Natural killer cell (primary cell): ENCODE measurements around the gene BICC1. TPM values are rescaled to one million over a fixed set of nuclear protein-coding genes. Genes with fewer than 3 reads are reported as not detected.

Experiments
- ATAC-seq, 3 donors: fragments of 150-1000 bp in 2 of 3; fragments of 200-7000 bp in 1 of 3; cut with Tn5 transposase; 1 replicate in 1 of 3; 2 replicates in 2 of 3; pipeline ENCODE4 v1.10.0; 2021; ENCODE audit warnings: mild to moderate bottlenecking in 2 of 3, moderate library complexity in 2 of 3
- DNase-seq, 2 donors: peaks; one replicate each; pipeline versions ENCODE4 v3.0.0 to v3.0.0-alpha.2; 2013 to 2021; ENCODE audit warnings: mixed read lengths in 1 of 2
- H3K27ac ChIP-seq: one replicate; pipeline ENCODE4 v1.5.1; 2013; ENCODE audit warnings: mild to moderate bottlenecking, low read length
- H3K27me3 ChIP-seq: one replicate; pipeline ENCODE4 v1.6.1; 2013; ENCODE audit warnings: low read length; ENCODE audit not compliant: control insufficient read depth, insufficient read depth
- H3K36me3 ChIP-seq: one replicate; pipeline ENCODE4 v1.6.1; 2013; ENCODE audit warnings: low read length; ENCODE audit not compliant: control insufficient read depth, insufficient read depth
- H3K4me1 ChIP-seq: one replicate; pipeline ENCODE4 v1.6.1; 2013; ENCODE audit warnings: low read length; ENCODE audit not compliant: control insufficient read depth, insufficient read depth
- H3K4me3 ChIP-seq: one replicate; pipeline ENCODE4 v1.5.1; 2013; ENCODE audit warnings: low read length
- H3K9me3 ChIP-seq: one replicate; pipeline ENCODE4 v1.6.1; 2013; ENCODE audit warnings: low read length; ENCODE audit not compliant: control insufficient read depth, insufficient read depth
- H3K27ac Mint-ChIP-seq, 2 donors: one replicate each; pipeline ENCODE4 v1.8.0; 2022; ENCODE audit warnings: mild to moderate bottlenecking in 2 of 2, mixed read lengths in 2 of 2, moderate library complexity in 1 of 2
- H3K27me3 Mint-ChIP-seq, 2 donors: one replicate each; pipeline ENCODE4 v1.8.0; 2022; ENCODE audit warnings: low read depth in 2 of 2, mixed read lengths in 2 of 2
- H3K36me3 Mint-ChIP-seq: one replicate; pipeline ENCODE4 v1.8.0; 2022; ENCODE audit warnings: mixed read lengths
- H3K4me1 Mint-ChIP-seq, 2 donors: one replicate each; pipeline ENCODE4 v1.8.0; 2022; ENCODE audit warnings: mixed read lengths in 2 of 2
- H3K4me3 Mint-ChIP-seq: one replicate; pipeline ENCODE4 v1.8.0; 2022; ENCODE audit warnings: mild to moderate bottlenecking, moderate library complexity, mixed read lengths
- H3K9me3 Mint-ChIP-seq, 2 donors: one replicate each; pipeline ENCODE4 v1.8.0; 2022; ENCODE audit warnings: mixed read lengths in 2 of 2
- WGBS: methylation state at CpG from one replicate; pipeline ENCODE4 v1.1.7; 2013; ENCODE audit warnings: missing lambda C conversion rate; ENCODE audit not compliant: insufficient coverage; 5-methylcytosine and 5-hydroxymethylcytosine counted together
- intact Hi-C: fragments of 100-400 bp; cut with micrococcal nuclease; formaldehyde crosslinking; loops from one replicate; pipeline ENCODE4 v1.14.2; 2022
- total RNA-seq, 4 donors: library from RNA; stranded (reverse); fragments of 120-200 nt in 1 of 4; gene quantifications; one replicate each; pipeline versions ENCODE4 v1.2.3 to v1.2.4, GENCODE V29; 2013 to 2022
- TF ChIP-seq, protein P1 (sequence below): fragments of 200-600 bp; IDR thresholded peaks from one replicate; pipeline ENCODE4 v1.8.0; 2022; ENCODE audit warnings: antibody characterized with exemption

Gene BICC1
- total RNA-seq, 3 donors from 2014 or later (not counting 1 experiment from before 2014, with no cell fraction given), result 0.14 TPM; not detected in 2

- Mint-ChIP-seq H3K27me3 (no peaks in the 10 kb centered on the region), H3K9me3 (peaks cover 10 to 20% of the 10 kb centered on the region in 2 donors), H3K4me3 (no peak overlapping the region), H3K27ac (no peak overlapping the region), H3K4me1 (no peaks in the 10 kb centered on the region), H3K36me3 (no peaks in the 10 kb centered on the region)
- no peak overlapping the region for H3K4me3 ChIP-seq
- H3K27me3 ChIP-seq, result no peaks in the 10 kb centered on the region
- H3K4me1 ChIP-seq, result no peaks in the 10 kb centered on the region
- no peak for DNase-seq
- TF ChIP-seq, protein P1, sequence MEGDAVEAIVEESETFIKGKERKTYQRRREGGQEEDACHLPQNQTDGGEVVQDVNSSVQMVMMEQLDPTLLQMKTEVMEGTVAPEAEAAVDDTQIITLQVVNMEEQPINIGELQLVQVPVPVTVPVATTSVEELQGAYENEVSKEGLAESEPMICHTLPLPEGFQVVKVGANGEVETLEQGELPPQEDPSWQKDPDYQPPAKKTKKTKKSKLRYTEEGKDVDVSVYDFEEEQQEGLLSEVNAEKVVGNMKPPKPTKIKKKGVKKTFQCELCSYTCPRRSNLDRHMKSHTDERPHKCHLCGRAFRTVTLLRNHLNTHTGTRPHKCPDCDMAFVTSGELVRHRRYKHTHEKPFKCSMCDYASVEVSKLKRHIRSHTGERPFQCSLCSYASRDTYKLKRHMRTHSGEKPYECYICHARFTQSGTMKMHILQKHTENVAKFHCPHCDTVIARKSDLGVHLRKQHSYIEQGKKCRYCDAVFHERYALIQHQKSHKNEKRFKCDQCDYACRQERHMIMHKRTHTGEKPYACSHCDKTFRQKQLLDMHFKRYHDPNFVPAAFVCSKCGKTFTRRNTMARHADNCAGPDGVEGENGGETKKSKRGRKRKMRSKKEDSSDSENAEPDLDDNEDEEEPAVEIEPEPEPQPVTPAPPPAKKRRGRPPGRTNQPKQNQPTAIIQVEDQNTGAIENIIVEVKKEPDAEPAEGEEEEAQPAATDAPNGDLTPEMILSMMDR, result no peak
- intact Hi-C loops, result no loop called here
- H3K9me3 ChIP-seq, result no peaks in the 10 kb centered on the region
- WGBS, result 94% methylated on average over 4 of the region's 5 CpGs
- H3K36me3 ChIP-seq, result no peaks in the 10 kb centered on the region
- no peak for ATAC-seq
- H3K27ac ChIP-seq, result no peak overlapping the region
Measured at GRCh38 chr10:58695022-58695421, 182.3 kb downstream of the BICC1 start.

GRCh38 chr10:58696736-58697135, 184.1 kb downstream of the BICC1 start:
- TF ChIP-seq, protein P1, result no peak
- H3K36me3 ChIP-seq, result no peaks in the 10 kb centered on the region
- Mint-ChIP-seq H3K27ac (no peak overlapping the region), H3K9me3 (peaks cover 10 to 18% of the 10 kb centered on the region in 2 donors), H3K4me1 (no peaks in the 10 kb centered on the region), H3K4me3 (no peak overlapping the region), H3K36me3 (no peaks in the 10 kb centered on the region), H3K27me3 (no peaks in the 10 kb centered on the region)
- intact Hi-C loops, result no loop called here
- ATAC-seq (no peak), DNase-seq (no peak)
- H3K27me3 ChIP-seq, result no peaks in the 10 kb centered on the region
- H3K4me3 ChIP-seq, result no peak overlapping the region
- no CpG with 5 or more reads among the region's 4 CpGs for WGBS
- no peaks in the 10 kb centered on the region for H3K4me1 ChIP-seq
- H3K9me3 ChIP-seq, result no peaks in the 10 kb centered on the region
- H3K27ac ChIP-seq, result no peak overlapping the region

DNA sequence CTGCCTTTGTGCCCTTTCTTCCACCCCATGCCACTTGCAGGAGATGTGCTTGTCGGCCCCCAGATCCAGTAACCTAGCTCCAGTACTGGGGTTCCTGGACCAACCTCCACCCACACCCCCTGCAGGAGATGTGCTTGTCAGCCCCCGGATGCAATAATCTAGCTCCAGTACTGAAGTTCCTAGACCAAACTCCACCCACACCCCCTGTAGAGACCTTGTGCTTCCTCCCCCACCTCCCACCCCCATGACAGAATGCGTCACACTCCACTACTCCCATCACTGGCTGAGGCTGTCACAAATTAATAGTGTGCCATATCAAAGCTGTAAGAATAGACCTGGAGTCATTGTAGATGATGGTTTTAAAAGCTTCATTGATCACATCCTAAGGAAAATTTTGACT, 185.0 kb downstream of the BICC1 start:
- Histone ChIP-seq H3K36me3 (no peaks in the 10 kb centered on the region), H3K9me3 (no peaks in the 10 kb centered on the region), H3K27ac (no peak overlapping the region), H3K27me3 (no peaks in the 10 kb centered on the region), H3K4me3 (no peak overlapping the region), H3K4me1 (no peaks in the 10 kb centered on the region)
- Mint-ChIP-seq H3K9me3 (peaks cover 8 to 15% of the 10 kb centered on the region in 2 donors), H3K4me1 (no peaks in the 10 kb centered on the region), H3K36me3 (no peaks in the 10 kb centered on the region), H3K27me3 (no peaks in the 10 kb centered on the region), H3K27ac (no peak overlapping the region), H3K4me3 (no peak overlapping the region)
- ATAC-seq, result no peak
- DNase-seq, result no peak
- intact Hi-C loops, result no loop called here
- TF ChIP-seq, protein P1, result no peak
- WGBS, result 94% methylated on average over 3 of the region's 3 CpGs

DNA sequence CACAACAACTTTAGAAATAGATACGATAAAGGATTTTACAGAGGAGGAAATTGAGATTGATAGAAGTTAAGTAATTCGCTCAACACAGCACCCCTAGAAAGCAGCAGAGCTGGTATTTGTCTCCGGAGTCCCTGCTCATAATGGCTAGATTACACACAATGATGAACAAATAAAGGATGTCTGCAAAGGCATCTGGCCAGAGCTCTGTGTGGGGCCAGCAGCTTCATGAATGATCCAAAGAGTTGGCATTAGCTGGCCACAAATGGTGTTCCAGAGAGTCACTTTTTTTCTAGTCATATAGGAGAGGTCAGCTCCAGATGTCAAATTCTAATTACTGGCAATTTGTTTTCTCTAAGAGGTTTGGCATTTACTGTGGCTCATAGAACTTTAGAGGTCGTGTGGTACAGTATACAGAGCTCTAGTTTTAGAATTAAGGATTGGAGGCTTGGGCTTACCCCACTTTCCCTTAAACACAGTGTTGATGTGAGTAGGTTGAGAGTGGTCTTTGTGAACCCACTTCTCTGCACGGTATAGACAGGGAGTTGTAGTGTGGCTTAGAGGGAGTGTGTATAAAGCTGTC, 186.2 kb downstream of the BICC1 start:
- no peak overlapping the region for H3K27ac ChIP-seq
- no peak overlapping the region for H3K4me3 Mint-ChIP-seq
- DNase-seq (no peak), ATAC-seq (no peak)
- intact Hi-C loops, result no loop called here
- H3K9me3 ChIP-seq, result no peaks in the 10 kb centered on the region
- H3K27ac Mint-ChIP-seq, result no peak overlapping the region
- H3K27me3 Mint-ChIP-seq, result no peaks in the 10 kb centered on the region
- no peak overlapping the region for H3K4me3 ChIP-seq
- 95% methylated on average over 5 of the region's 5 CpGs for WGBS
- TF ChIP-seq, protein P1, result no peak
- peaks cover 7 to 13% of the 10 kb centered on the region in 2 donors for H3K9me3 Mint-ChIP-seq
- H3K4me1 ChIP-seq, result no peaks in the 10 kb centered on the region
- no peaks in the 10 kb centered on the region for H3K36me3 Mint-ChIP-seq
- no peaks in the 10 kb centered on the region for H3K27me3 ChIP-seq
- H3K36me3 ChIP-seq, result no peaks in the 10 kb centered on the region
- no peaks in the 10 kb centered on the region for H3K4me1 Mint-ChIP-seq
